Posterior cingulate gyrus (tissue), 11 donors: ENCODE results near the gene SPTY2D1.
"Not testable (repeated sequence)": the region's sequence is repeated elsewhere in the genome, so short reads cannot be mapped to it uniquely, and the experiment has no call there.

Experiments
- DNase-seq, 10 donors: peaks; one replicate each; pipeline versions ENCODE4 v3.0.0 to v3.0.0-alpha.2; 2020 to 2021; ENCODE audit warnings: mixed read lengths in 3 of 10
- intact Hi-C: fragments of 100-400 bp; cut with DNase I; formaldehyde crosslinking; loops from one replicate; pipeline ENCODE4 v1.15.1; 2023

Gene SPTY2D1

GRCh38 chr11:18634140-18635032 lies at the start of gene SPTY2D1:
Gene SPTY2D1, minus strand, starts transcription at chr11:18634342. Its CDS starts 85 bp downstream, at chr11:18634257.
- peak; percentile 97 to 100 (median 100) for DNase-seq
- intact Hi-C loops, result loop anchor here (2.0 to 5.0 kb wide), 6 partner anchors 46 to 1557 kb away; partner anchors contain the start of genes GTF2H1, HPS5, RPS13 and TMEM86A

GRCh38 chr11:18682466-18682865 lies 48.3 kb upstream of the SPTY2D1 start:
- intact Hi-C loops, result no loop called here
- no peak for DNase-seq

- intact Hi-C loops, DNase-seq: not testable (repeated sequence)
These were observed 47.8 kb upstream of the SPTY2D1 start for GRCh38 chr11:18681949-18682348.

DNA sequence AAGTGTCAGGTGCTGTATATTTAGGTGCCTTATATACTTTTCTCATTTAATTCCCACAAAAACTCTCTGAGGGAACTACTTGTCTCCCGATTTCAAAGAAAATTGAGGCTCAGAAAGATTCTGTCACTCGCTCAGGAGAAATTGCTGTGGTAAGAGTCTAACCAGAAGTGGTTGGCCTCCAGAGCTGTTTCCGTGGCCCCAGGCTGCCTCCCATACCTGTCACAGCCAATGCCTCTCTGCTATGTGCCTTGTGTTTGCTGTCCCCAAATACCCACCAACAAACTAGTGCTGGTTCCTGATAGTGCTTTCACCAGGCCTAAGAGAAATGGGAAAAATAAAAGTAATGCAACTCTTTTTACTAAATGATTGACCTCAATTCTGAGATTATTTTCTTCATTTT lies 43.4 kb upstream of the SPTY2D1 start:
- DNase-seq, result no peak
- intact Hi-C loops, result no loop called here

DNA sequence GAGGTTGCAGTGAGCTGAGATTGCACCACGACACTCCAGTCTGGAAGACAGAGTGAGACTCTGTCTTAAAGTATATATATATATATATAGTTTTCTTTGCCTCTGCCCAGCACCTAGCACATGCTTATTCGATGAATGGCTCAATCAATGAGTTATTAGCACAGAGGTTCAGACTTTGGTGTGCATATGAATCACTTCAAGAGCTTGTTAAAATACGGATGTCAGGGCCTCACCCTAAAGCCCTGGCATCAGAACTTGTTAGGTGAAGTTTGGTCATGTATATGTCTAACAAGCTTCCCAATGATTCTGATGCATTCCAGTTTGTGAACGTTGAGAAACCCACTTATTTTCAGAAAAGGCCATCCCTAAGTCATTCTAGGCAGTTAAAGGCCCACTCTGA lies 42.7 kb upstream of the SPTY2D1 start:
- intact Hi-C loops, result no loop called here
- no peak for DNase-seq

GRCh38 chr11:18672209-18672608 lies 38.1 kb upstream of the SPTY2D1 start:
- intact Hi-C loops, DNase-seq: not testable (repeated sequence)

- intact Hi-C loops, result no loop called here
- DNase-seq, result no peak
These were observed 37.1 kb upstream of the SPTY2D1 start for GRCh38 chr11:18671246-18671645.

- DNase-seq, result no peak
- intact Hi-C loops, result no loop called here
These were observed 35.6 kb upstream of the SPTY2D1 start for GRCh38 chr11:18669711-18670110.

GRCh38 chr11:18669219-18669596 lies 35.1 kb upstream of the SPTY2D1 start:
- DNase-seq, result no peak
- intact Hi-C loops, result no loop called here

DNA sequence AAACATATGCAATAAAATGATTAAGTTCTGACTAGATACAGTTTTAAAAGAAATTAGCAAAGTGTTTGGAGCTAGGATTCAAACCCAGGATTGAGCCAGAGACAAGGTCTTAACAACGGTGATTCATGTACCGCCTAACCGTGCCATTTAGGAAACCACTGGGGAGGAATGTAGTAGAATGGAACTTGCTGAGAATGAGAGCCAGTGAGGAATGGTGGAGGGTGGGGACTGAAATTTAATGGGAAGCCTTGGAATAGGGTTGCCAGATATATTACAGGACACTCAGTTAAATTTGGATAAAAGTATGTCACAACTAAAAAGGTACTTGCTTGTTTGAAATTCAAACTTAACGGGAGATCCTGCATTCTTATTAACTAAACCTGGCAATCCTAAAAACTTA lies 34.0 kb upstream of the SPTY2D1 start:
- intact Hi-C loops, result no loop called here
- DNase-seq, result no peak

DNA sequence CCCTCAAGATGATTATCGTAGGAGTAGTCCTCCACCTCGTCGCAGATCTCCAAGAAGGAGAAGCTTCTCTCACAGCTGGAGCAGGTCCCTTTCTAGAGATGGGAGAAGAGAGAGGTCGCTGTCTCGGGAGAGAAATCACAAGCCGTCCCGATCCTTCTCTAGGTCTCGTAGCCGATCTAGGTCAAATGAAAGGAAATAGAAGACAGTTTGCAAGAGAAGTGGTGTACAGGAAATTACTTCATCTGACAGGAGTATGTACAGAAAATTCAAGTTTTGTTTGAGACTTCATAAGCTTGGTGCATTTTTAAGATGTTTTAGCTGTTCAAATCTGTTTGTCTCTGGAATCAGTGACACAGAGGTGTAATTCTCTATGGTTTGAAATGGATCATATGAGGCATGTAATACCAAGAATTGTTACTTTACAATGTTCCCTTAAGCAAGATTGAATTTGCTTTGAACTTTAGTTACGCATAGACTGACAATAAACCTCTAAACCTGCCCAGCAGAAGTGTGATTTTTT lies 31.3 kb upstream of the SPTY2D1 start:
- DNase-seq, intact Hi-C loops: not testable (repeated sequence)

DNA sequence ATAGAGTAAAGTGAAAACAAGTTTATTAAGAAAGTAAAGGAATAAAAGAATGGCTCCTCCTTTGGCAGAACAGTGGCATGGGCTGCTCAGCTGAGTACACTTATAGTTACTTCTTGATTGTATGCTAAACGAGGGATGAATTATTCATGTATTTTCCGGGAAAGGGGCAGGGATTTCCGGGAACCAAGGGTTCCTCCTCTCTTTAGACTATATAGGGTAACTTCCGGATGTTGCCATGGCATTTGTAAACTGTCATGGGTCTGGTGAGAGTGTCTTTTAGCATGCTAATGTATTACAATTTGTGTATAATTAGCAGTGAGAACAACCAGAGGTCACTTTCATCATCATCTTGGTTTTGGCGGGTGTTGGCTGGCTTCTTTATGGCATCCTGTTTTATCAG lies 23.5 kb upstream of the SPTY2D1 start:
- no peak for DNase-seq
- intact Hi-C loops, result no loop called here

- intact Hi-C loops, result no loop called here
- no peak for DNase-seq
These were observed 16.9 kb upstream of the SPTY2D1 start for GRCh38 chr11:18650859-18651557.

GRCh38 chr11:18650353-18650752 lies 16.2 kb upstream of the SPTY2D1 start:
- intact Hi-C loops, result no loop called here
- no peak for DNase-seq

GRCh38 chr11:18643034-18643433 lies 8.9 kb upstream of the SPTY2D1 start:
- DNase-seq, intact Hi-C loops: not testable (repeated sequence)

DNA sequence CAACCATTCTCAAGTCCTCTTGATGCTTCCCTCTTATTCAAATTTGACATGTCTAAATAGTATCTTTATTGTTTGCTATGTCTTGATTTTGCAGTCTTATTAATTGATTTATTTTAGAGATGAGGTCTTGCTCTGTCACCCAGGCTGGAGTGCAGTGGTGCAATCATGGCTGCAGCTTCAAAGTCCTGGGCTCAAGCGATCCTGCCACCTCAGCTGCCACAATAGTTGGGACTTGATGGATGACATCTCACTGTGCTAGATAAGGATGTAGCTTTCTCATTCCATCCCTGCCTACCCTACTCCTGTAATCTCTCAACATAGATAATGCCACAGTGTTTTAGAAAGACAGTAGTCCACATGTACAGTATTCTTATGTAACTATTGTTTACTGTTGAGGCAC lies 7.5 kb upstream of the SPTY2D1 start:
- intact Hi-C loops, result no loop called here

GRCh38 chr11:18633256-18634139 lies 644 bp downstream of the SPTY2D1 start:
- DNase-seq, result no peak
- intact Hi-C loops, result loop anchor here (2.0 to 5.0 kb wide), 5 partner anchors 45 to 1556 kb away; partner anchors contain the start of genes GTF2H1, HPS5, RPS13 and TSG101

More for the DNA sequence above, 7.5 kb upstream of the SPTY2D1 start:
- DNase-seq, result no peak

- intact Hi-C loops, result loop anchor here (5.0 kb wide), 3 partner anchors 89 to 1556 kb away; partner anchors contain the start of genes RPS13 and TSG101
- no peak for DNase-seq
These were observed 1.3 kb downstream of the SPTY2D1 start for GRCh38 chr11:18632841-18633240.

DNA sequence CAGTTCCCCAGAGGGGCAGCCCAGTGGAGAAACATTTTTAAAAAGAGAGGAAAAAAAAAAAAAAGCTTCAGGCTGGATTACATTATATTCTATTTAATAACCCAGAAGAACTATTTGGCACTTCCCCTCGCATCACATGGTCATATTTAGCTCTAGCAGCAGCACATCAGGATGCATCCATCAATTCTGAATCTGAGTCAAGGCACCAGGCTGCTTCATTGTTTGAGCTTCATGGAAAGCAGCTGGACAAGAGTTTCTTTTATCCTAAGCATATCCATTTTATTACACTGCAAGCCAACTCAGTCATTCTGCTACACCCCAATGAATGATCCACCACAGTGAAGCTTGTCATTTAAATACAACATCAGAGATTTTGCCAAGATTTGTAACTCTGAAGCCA lies 10.0 kb downstream of the SPTY2D1 start:
- intact Hi-C loops, result no loop called here
- DNase-seq, result no peak

DNA sequence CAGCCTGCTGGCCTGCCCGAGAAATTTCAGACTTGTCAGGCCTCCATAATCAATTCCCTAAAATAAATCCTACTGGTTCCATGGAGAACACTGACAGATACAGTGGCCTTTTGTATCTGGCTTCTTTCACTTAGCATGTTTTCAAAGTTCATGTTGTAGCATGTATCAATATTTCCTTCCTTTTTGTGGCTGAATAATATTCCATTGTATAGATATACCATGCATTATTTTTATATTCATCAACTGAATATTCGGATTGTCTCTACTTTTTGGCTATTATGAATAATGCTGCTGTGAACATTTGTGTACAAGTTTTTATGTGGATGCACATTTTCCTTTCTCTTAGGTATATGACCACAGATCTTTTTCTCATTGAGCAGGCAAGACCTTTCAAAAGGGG lies 10.4 kb downstream of the SPTY2D1 start:
- DNase-seq, result no peak
- intact Hi-C loops, result no loop called here
